Measurements from ENCODE around the gene DLGAP4. TPM values are rescaled to one million over a fixed set of nuclear protein-coding genes. Genes with fewer than 3 reads are reported as not detected.

The DLGAP4 gene
- total and polyA plus RNA-seq, 2 donors, result 7.7 to 28.2 TPM

DNA sequence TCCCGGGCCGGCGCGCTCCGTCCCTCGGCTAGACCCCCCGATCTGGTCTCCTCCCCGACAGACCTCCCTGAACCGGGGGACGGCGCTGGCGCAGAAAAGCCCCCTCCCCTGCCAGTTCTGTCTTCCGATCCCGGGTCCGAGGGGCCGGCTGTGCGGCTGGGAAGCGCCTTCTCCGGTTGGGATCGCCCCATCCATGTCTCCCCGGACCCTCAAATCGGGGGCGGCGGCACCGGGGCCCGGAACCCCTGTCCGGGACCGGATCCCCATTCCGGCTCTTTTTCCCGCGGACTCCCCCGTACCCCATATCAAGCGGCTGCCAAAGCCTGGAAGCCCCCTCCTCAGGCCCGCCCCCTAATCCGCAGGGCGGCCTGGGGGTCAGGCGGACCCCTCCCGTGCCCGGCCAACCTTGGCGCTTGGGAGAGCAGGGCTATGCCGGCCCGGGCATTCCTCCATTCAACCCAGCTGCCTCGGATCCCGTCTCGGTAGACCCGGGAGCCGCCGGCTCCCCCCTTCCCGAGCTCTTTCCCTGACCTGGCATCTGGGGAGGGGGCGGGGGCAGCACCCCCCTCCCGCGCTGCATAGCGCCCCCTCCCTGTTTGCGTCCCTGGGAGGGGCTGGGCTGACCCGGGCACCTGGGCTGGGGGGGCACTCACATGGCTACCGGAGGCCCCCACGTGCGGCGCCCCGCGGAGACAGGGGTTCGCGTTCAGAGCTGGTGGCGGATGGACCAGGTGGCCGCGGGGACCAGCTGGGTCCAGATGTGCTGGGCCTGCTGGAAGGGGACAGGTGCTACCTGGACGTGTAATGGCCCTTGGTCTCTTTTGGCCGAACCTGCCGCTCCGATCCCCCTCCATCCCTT lies 643 bp downstream of the DLGAP4 start:
- 3% methylated on average over 69 of the region's 70 CpGs for WGBS

DNA sequence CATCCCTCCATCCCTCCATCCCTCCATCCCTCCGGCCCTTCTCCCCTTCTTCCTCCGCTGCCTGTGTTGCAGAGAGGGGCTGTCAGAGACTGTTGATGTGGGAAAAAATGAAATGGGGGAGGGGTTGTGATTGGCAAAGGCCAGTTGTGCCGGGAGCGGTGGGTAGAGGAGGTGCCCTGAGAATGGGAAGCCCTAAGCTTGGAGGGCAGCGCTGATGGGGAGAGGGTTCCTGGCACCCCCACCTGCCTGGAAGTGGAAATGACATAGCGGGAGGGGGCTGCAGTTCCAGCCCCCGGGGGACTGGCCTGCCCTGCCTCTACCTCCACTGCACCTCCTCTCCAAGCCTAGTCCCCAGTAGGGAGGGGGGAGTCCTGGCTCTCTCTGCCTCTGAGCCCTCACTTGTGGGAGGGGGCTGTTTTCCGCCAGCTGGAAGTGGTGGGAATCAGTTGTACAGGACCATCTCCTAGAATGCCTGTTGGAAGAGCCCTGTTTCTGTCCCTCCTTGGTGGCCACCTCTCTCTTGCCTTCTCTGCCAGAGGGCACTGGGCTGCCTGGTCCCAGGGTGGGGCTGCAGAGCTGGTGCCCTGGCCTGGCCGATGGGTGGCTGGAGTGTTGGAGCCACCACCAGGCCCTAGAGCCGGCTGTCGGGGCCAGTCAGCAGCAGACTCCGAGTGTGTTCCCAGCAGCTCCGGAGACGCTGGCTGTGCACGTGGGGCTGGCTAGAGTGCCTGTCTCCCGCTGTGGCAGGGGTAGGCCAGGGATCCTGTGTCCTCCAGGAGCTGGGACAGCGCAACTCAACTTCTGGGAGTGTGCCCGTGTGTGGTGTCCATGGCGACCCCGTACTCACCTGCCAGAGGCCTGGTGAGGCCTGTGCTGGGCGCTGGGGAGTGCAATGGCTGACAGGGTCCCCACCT lies 1.5 kb downstream of the DLGAP4 start:
- no peaks in the 10 kb centered on the region for H3K36me3 ChIP-seq (ENCODE audit: control insufficient read depth in 2 of 2, insufficient read depth in 2 of 2, low read length in 1 of 2)
- H3K4me1 ChIP-seq (ENCODE audit: control insufficient read depth in 2 of 2, insufficient read depth in 2 of 2, low read length in 2 of 2), result peaks cover 0 to 3% of the 10 kb centered on the region in 2 donors
- no peak for DNase-seq (ENCODE audit: low read depth in 6 of 9, low spot score in 9 of 9)
- H3K27me3 ChIP-seq (ENCODE audit: control insufficient read depth in 2 of 2, insufficient read depth in 1 of 2, low read length in 1 of 2), result peaks cover 56 to 94% of the 10 kb centered on the region in 2 donors
- 49% methylated on average over 21 of the region's 21 CpGs for WGBS
- no peak overlapping the region for H3K27ac ChIP-seq (ENCODE audit: low read depth in 1 of 2, low read length in 1 of 2)
- no peak overlapping the region for H3K4me3 ChIP-seq (ENCODE audit: low read length in 2 of 2)
- H3K9me3 ChIP-seq (ENCODE audit: control insufficient read depth in 2 of 2, insufficient read depth in 1 of 2, low read length in 1 of 2), result no peaks in the 10 kb centered on the region

More for the DNA sequence above, 643 bp downstream of the DLGAP4 start:
- DNase-seq (ENCODE audit: low read depth in 6 of 9, low spot score in 9 of 9), result no peak
- Histone ChIP-seq H3K4me1 (ENCODE audit: control insufficient read depth in 2 of 2, insufficient read depth in 2 of 2, low read length in 2 of 2) (peaks cover 0 to 3% of the 10 kb centered on the region in 2 donors), H3K9me3 (ENCODE audit: control insufficient read depth in 2 of 2, insufficient read depth in 1 of 2, low read length in 1 of 2) (no peaks in the 10 kb centered on the region), H3K27ac (ENCODE audit: low read depth in 1 of 2, low read length in 1 of 2) (no peak overlapping the region), H3K36me3 (ENCODE audit: control insufficient read depth in 2 of 2, insufficient read depth in 2 of 2, low read length in 1 of 2) (no peaks in the 10 kb centered on the region), H3K27me3 (ENCODE audit: control insufficient read depth in 2 of 2, insufficient read depth in 1 of 2, low read length in 1 of 2) (peaks cover 56 to 91% of the 10 kb centered on the region in 2 donors), H3K4me3 (ENCODE audit: low read length in 2 of 2) (peak overlapping the region in 1 of 2 donors; percentile 42)

DNA sequence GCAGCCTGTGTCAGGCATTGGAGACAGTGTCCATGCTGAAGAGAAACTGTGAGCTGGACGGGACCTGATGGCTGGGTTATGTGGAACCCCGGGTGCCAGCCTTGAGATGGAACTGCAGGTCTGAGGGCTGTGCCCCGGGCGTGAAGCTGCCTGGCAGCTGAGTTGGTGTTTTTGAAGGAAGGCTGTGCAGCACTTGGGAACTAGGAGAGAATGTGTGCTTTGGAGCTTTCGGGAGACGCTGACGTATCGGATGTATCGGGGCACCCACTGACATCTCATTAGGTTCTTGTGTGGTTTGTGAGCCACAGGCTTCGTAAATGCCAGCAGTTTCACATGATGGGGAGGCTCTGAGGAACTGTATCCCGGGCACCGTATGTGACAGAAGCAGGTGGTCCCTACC lies 2.2 kb downstream of the DLGAP4 start:
- no peak for DNase-seq (ENCODE audit: low read depth in 6 of 9, low spot score in 9 of 9)
- Histone ChIP-seq H3K27me3 (ENCODE audit: control insufficient read depth in 2 of 2, insufficient read depth in 1 of 2, low read length in 1 of 2) (peaks cover 51 to 94% of the 10 kb centered on the region in 2 donors), H3K27ac (ENCODE audit: low read depth in 1 of 2, low read length in 1 of 2) (no peak overlapping the region), H3K9me3 (ENCODE audit: control insufficient read depth in 2 of 2, insufficient read depth in 1 of 2, low read length in 1 of 2) (no peaks in the 10 kb centered on the region), H3K4me3 (ENCODE audit: low read length in 2 of 2) (no peak overlapping the region), H3K4me1 (ENCODE audit: control insufficient read depth in 2 of 2, insufficient read depth in 2 of 2, low read length in 2 of 2) (peaks cover 0 to 3% of the 10 kb centered on the region in 2 donors), H3K36me3 (ENCODE audit: control insufficient read depth in 2 of 2, insufficient read depth in 2 of 2, low read length in 1 of 2) (no peaks in the 10 kb centered on the region)
- 92% methylated on average over 12 of the region's 12 CpGs for WGBS

DNA sequence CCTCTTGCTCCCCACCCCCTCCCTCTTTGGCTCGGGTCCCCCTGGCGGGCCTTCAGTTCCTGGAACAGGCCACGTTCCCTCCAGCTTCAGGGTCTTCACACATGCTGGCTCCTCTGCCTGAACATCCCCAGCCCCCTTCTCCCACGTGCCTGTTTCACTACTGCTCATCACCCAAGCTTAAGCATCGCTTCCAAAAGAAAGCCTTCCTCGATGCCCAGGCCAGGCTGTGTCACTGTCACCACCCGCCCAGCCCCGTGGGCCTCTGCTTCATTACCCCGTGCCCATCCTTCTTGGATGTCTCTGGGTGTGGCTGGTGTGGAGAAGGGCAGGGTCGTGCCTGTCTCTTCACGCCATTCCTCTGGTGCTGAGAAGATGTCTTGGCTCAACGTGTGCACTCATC lies 2.8 kb downstream of the DLGAP4 start:
- no peaks in the 10 kb centered on the region for H3K36me3 ChIP-seq (ENCODE audit: control insufficient read depth in 2 of 2, insufficient read depth in 2 of 2, low read length in 1 of 2)
- peaks cover 0 to 3% of the 10 kb centered on the region in 2 donors for H3K4me1 ChIP-seq (ENCODE audit: control insufficient read depth in 2 of 2, insufficient read depth in 2 of 2, low read length in 2 of 2)
- peaks cover 47 to 91% of the 10 kb centered on the region in 2 donors for H3K27me3 ChIP-seq (ENCODE audit: control insufficient read depth in 2 of 2, insufficient read depth in 1 of 2, low read length in 1 of 2)
- WGBS, result 70% methylated on average over 12 of the region's 12 CpGs
- no peak for DNase-seq (ENCODE audit: low read depth in 6 of 9, low spot score in 9 of 9)
- H3K27ac ChIP-seq (ENCODE audit: low read depth in 1 of 2, low read length in 1 of 2), result no peak overlapping the region
- H3K9me3 ChIP-seq (ENCODE audit: control insufficient read depth in 2 of 2, insufficient read depth in 1 of 2, low read length in 1 of 2), result no peaks in the 10 kb centered on the region
- H3K4me3 ChIP-seq (ENCODE audit: low read length in 2 of 2), result no peak overlapping the region

DNA sequence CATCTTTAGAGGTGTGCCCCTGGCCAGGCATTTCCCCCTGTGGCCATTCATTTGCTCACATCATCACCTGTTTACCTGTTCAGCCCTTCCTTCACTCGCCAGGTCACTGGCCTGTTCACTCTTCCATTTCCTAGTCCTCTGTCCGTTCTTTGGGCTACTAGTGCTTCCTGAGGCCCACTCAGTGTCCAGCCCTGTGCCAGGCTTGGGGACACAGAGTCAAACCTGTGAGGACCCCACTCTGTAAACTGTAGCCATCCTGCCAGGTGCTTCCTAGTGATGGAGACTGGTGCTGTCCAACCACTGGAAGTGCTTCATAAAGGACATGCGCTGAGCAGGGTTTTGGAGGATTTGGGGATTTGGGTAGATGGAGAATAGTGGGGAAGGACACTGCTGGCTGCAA lies 3.5 kb downstream of the DLGAP4 start:
- no peak overlapping the region for H3K27ac ChIP-seq (ENCODE audit: low read depth in 1 of 2, low read length in 1 of 2)

DNA sequence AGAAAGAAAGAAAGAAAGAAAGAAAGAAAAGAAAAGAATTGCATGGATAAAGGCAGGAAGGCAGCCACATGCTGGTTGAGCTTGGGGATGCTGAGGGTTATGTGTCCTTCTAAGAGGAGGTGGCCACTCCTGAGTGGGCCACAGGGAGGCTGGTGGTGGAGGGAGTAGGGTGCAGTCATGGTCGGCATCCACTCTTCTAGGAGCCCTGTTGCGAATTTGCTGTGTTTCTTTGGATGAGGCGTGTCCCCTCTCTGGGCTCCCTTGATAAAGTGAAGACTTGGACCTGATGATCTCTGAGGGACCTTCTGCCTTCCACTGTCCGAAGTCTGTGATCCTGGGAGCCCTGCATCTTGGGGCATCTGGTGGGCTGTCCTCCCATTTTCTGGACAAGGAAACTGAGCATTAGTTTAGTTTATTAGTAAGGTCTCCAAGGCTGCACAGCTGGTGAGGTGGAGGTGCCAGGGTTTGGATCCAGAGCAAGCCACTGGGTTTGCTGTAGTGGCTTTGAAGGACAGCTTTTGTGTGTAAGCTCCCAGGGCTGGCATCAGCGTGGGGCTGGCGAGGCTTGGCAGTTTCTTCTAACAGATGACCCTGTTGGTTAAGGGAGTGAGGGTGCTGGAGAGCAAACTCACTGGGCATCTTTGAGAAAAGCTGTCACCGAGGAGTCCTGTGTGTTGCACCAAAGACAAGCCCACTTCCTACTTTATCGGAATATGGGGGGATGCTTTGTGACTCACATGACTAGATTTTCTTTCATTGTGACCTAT lies 4.3 kb downstream of the DLGAP4 start:
- Histone ChIP-seq H3K4me3 (ENCODE audit: low read length in 2 of 2) (no peak overlapping the region), H3K36me3 (ENCODE audit: control insufficient read depth in 2 of 2, insufficient read depth in 2 of 2, low read length in 1 of 2) (no peaks in the 10 kb centered on the region), H3K27me3 (ENCODE audit: control insufficient read depth in 2 of 2, insufficient read depth in 1 of 2, low read length in 1 of 2) (peaks cover 36 to 77% of the 10 kb centered on the region in 2 donors), H3K27ac (ENCODE audit: low read depth in 1 of 2, low read length in 1 of 2) (no peak overlapping the region), H3K9me3 (ENCODE audit: control insufficient read depth in 2 of 2, insufficient read depth in 1 of 2, low read length in 1 of 2) (no peaks in the 10 kb centered on the region), H3K4me1 (ENCODE audit: control insufficient read depth in 2 of 2, insufficient read depth in 2 of 2, low read length in 2 of 2) (peaks cover 0 to 3% of the 10 kb centered on the region in 2 donors)
- 82% methylated on average over 8 of the region's 8 CpGs for WGBS
- no peak for DNase-seq (ENCODE audit: low read depth in 6 of 9, low spot score in 9 of 9)

More for the DNA sequence above, 3.5 kb downstream of the DLGAP4 start:
- 88% methylated on average over 3 of the region's 3 CpGs for WGBS
- H3K36me3 ChIP-seq (ENCODE audit: control insufficient read depth in 2 of 2, insufficient read depth in 2 of 2, low read length in 1 of 2), result no peaks in the 10 kb centered on the region
- H3K4me1 ChIP-seq (ENCODE audit: control insufficient read depth in 2 of 2, insufficient read depth in 2 of 2, low read length in 2 of 2), result peaks cover 0 to 3% of the 10 kb centered on the region in 2 donors
- no peaks in the 10 kb centered on the region for H3K9me3 ChIP-seq (ENCODE audit: control insufficient read depth in 2 of 2, insufficient read depth in 1 of 2, low read length in 1 of 2)
- DNase-seq (ENCODE audit: low read depth in 6 of 9, low spot score in 9 of 9), result no peak
- H3K4me3 ChIP-seq (ENCODE audit: low read length in 2 of 2), result no peak overlapping the region
- H3K27me3 ChIP-seq (ENCODE audit: control insufficient read depth in 2 of 2, insufficient read depth in 1 of 2, low read length in 1 of 2), result peaks cover 43 to 84% of the 10 kb centered on the region in 2 donors

DNA sequence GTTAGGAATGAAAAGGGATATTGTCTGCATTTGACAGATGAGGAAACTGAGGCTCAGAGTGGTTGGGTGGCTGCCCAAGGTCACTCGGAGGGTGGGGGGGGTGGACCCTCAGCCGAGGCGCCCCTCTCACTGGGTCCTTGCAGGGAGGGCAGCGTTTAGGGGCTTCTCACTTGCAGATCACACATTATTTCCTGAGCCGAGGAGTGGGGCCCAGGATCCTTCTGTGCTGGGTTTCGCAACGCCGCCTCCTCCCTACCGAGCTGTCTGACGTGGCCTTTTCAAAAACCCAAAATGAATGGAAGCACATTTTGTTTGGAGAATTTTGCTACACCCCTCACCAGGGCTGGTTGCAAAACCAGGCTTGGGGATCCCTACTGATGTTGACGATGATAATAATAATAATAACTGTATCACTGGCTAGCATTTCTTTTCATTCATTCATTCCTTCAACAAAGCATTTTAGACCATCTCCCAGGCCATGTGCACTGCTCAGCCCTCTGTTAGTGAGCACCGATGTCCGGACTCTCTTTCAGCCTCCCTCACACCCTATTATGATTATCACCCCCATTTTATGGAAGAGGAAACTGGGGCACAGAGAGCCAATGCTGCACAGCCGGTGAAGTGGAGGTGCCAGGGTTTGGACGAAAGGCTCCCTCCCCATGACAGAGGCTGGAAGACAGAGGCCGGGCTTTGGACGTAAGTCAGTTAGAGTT lies 5.2 kb downstream of the DLGAP4 start:
- no peak overlapping the region for H3K27ac ChIP-seq (ENCODE audit: low read depth in 1 of 2, low read length in 1 of 2)
- no peaks in the 10 kb centered on the region for H3K4me1 ChIP-seq (ENCODE audit: control insufficient read depth in 2 of 2, insufficient read depth in 2 of 2, low read length in 2 of 2)
- no peak for DNase-seq (ENCODE audit: low read depth in 6 of 9, low spot score in 9 of 9)
- H3K4me3 ChIP-seq (ENCODE audit: low read length in 2 of 2), result no peak overlapping the region
- peaks cover 28 to 71% of the 10 kb centered on the region in 2 donors for H3K27me3 ChIP-seq (ENCODE audit: control insufficient read depth in 2 of 2, insufficient read depth in 1 of 2, low read length in 1 of 2)
- H3K36me3 ChIP-seq (ENCODE audit: control insufficient read depth in 2 of 2, insufficient read depth in 2 of 2, low read length in 1 of 2), result no peaks in the 10 kb centered on the region
- H3K9me3 ChIP-seq (ENCODE audit: control insufficient read depth in 2 of 2, insufficient read depth in 1 of 2, low read length in 1 of 2), result no peaks in the 10 kb centered on the region
- 72% methylated on average over 17 of the region's 17 CpGs for WGBS

Data from thymus (tissue), 11 donors.